Measurements from ENCODE around the gene OSTM1. TPM values are rescaled to one million over a fixed set of nuclear protein-coding genes. Genes with fewer than 3 reads are reported as not detected.
"Not testable (repeated sequence)": the region's sequence is repeated elsewhere in the genome, so short reads cannot be mapped to it uniquely, and the experiment has no call there.

OSTM1 gene
- total RNA-seq, 8 experiments from 2014 or later = 13.7 to 189 (median 27.2) TPM

- ATAC-seq (replicated peaks in 6 of 8) = no peak
- Histone ChIP-seq H3K4me3 (no peak overlapping the region), H3K27ac (no peak overlapping the region), H3K4me1 (replicated peaks in 1 of 2) (peaks cover 10 to 12% of the 10 kb centered on the region in 2 donors)
- 64 to 100% (median 90%) methylated on average over 1 to 3 of the region's 3 CpGs; no CpG with 5 or more reads in 3 of the 10 experiments for WGBS, 10 experiments
- in situ Hi-C loops (cut with MboI; ENCODE audit: low pct_unique_long_range_greater_than_20kb in 2 of 9, low sequenced_read_pairs in 9 of 9, unreplicated experiment in 9 of 9) = no loop called here
Observed at GRCh38 chr6:108005961-108006360, 68.6 kb downstream of the OSTM1 start.

GRCh38 chr6:108004861-108005260 lies 69.7 kb downstream of the OSTM1 start:
- WGBS, 10 experiments = 89 to 100% (median 97%) methylated on average over 1 to 6 of the region's 15 CpGs; no CpG with 5 or more reads in 4 of the 10 experiments
- Histone ChIP-seq H3K27ac (no peak overlapping the region), H3K4me3 (no peak overlapping the region), H3K4me1 (replicated peaks in 1 of 2) (peaks cover 10 to 12% of the 10 kb centered on the region in 2 donors)
- in situ Hi-C loops (cut with MboI; ENCODE audit: low pct_unique_long_range_greater_than_20kb in 2 of 9, low sequenced_read_pairs in 9 of 9, unreplicated experiment in 9 of 9) = no loop called here
- no peak for ATAC-seq (replicated peaks in 6 of 8)

- in situ Hi-C loops (cut with MboI; ENCODE audit: low pct_unique_long_range_greater_than_20kb in 2 of 9, low sequenced_read_pairs in 9 of 9, unreplicated experiment in 9 of 9) = no loop called here
- peak; percentile 86 to 99 (median 98) for ATAC-seq (replicated peaks in 6 of 8)
- Histone ChIP-seq H3K4me1 (replicated peaks in 1 of 2) (peaks cover 10 to 12% of the 10 kb centered on the region in 2 donors), H3K27ac (peak overlapping the region in 1 of 2 donors; percentile 55), H3K4me3 (peak overlapping the region in 1 of 5 donors; percentile 8)
- WGBS, 10 experiments = 9 to 87% (median 53%) methylated on average over 3 to 8 of the region's 9 CpGs; no CpG with 5 or more reads in 1 of the 10 experiments
Observed at GRCh38 chr6:108002365-108003221, 71.9 kb downstream of the OSTM1 start.

- in situ Hi-C loops (cut with MboI; ENCODE audit: low pct_unique_long_range_greater_than_20kb in 2 of 9, low sequenced_read_pairs in 9 of 9, unreplicated experiment in 9 of 9) = no loop called here
- 43 to 100% (median 96%) methylated on average over 1 to 6 of the region's 7 CpGs; no CpG with 5 or more reads in 2 of the 10 experiments for WGBS, 10 experiments
Observed at GRCh38 chr6:108001696-108002231, 72.8 kb downstream of the OSTM1 start.

GRCh38 chr6:108000259-108000658 lies 74.3 kb downstream of the OSTM1 start:
- H3K4me1 ChIP-seq (replicated peaks in 1 of 2) = peaks cover 10 to 12% of the 10 kb centered on the region in 2 donors
- in situ Hi-C loops (cut with MboI; ENCODE audit: low pct_unique_long_range_greater_than_20kb in 2 of 9, low sequenced_read_pairs in 9 of 9, unreplicated experiment in 9 of 9); ATAC-seq (replicated peaks in 6 of 8); H3K4me3 ChIP-seq; H3K27ac ChIP-seq: not testable (repeated sequence)
- 50 to 92% (median 85%) methylated on average over 1 to 5 of the region's 5 CpGs; no CpG with 5 or more reads in 2 of the 10 experiments for WGBS, 10 experiments

More at GRCh38 chr6:108001696-108002231, 72.8 kb downstream of the OSTM1 start:
- Histone ChIP-seq H3K4me1 (replicated peaks in 1 of 2) (peaks cover 10 to 12% of the 10 kb centered on the region in 2 donors), H3K27ac (no peak overlapping the region), H3K4me3 (no peak overlapping the region)
- no peak for ATAC-seq (replicated peaks in 6 of 8)

- no peak overlapping the region for H3K4me3 ChIP-seq
- in situ Hi-C loops (cut with MboI; ENCODE audit: low pct_unique_long_range_greater_than_20kb in 2 of 9, low sequenced_read_pairs in 9 of 9, unreplicated experiment in 9 of 9) = loop anchor here in 3 of 9 experiments (10.0 to 25.0 kb wide), 2 partner anchors 45 to 538 kb away; no protein-coding TSS in a partner anchor
- no peak overlapping the region for H3K27ac ChIP-seq
- no peak for ATAC-seq (replicated peaks in 6 of 8)
- peaks cover 10 to 12% of the 10 kb centered on the region in 2 donors for H3K4me1 ChIP-seq (replicated peaks in 1 of 2)
Observed at GRCh38 chr6:107999341-107999740, 75.2 kb downstream of the OSTM1 start.

GRCh38 chr6:107991772-107992550 lies 82.6 kb downstream of the OSTM1 start:
- in situ Hi-C loops (cut with MboI; ENCODE audit: low pct_unique_long_range_greater_than_20kb in 2 of 9, low sequenced_read_pairs in 9 of 9, unreplicated experiment in 9 of 9) = loop anchor here in 3 of 9 experiments (10.0 to 25.0 kb wide), 2 partner anchors 53 to 545 kb away; no protein-coding TSS in a partner anchor
- H3K4me3 ChIP-seq = no peak overlapping the region
- H3K27ac ChIP-seq = no peak overlapping the region
- no peaks in the 10 kb centered on the region for H3K4me1 ChIP-seq (replicated peaks in 1 of 2)
- peak in 3 of 8 experiments; percentile 91 to 94 (median 92) for ATAC-seq (replicated peaks in 6 of 8)
- 0 to 100% (median 80%) methylated on average over 1 to 9 of the region's 9 CpGs; no CpG with 5 or more reads in 1 of the 10 experiments for WGBS, 10 experiments

Other genes with a start within 250 kb of the OSTM1 start
- 100 to 1,000 TPM in 1 of 8 experiments, 10 to 100 TPM in 7; 24.3 to 113 (median 37.4) TPM for gene SEC63, start 116.5 kb downstream of the OSTM1 start, total RNA-seq
- 1 to 10 TPM in 3 of 8 experiments, under 1 TPM in 4, not detected in 1; 0.45 to 4.6 (median 0.87) TPM for gene NR2E1, start 91.3 kb upstream of the OSTM1 start, total RNA-seq
- gene SNX3, start 186.3 kb upstream of the OSTM1 start, total RNA-seq = 100 to 1,000 TPM in 4 of 8 experiments, 10 to 100 TPM in 4; 51.3 to 227 (median 103) TPM
- gene AFG1L, start 220.3 kb upstream of the OSTM1 start, total RNA-seq = 10 to 100 TPM in 3 of 8 experiments, 1 to 10 TPM in 5; 4.3 to 17.4 (median 7.2) TPM